Measurements from ENCODE around the gene CACNA1D.

DNA sequence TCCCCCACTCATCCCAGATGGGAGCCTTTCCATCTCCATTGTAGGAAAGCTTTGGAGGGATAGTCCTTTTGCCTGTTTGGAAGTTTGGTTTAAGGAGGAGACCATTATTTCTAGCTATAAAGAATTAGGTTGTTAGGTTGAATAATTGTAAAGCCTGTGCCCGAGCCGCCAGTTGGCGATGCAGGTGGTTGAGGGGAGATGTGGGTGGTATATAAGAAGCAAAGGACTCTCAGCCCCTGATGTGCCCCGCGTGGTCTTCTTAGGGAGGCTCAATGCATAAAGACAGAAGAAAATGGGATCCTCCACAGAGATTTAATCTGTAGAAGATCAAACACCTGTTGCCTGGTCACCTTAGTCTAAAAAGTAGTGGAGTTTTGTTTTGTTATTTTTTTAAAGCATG is 296.1 kb downstream of the CACNA1D start:
- TF ChIP-seq, protein P1, sequence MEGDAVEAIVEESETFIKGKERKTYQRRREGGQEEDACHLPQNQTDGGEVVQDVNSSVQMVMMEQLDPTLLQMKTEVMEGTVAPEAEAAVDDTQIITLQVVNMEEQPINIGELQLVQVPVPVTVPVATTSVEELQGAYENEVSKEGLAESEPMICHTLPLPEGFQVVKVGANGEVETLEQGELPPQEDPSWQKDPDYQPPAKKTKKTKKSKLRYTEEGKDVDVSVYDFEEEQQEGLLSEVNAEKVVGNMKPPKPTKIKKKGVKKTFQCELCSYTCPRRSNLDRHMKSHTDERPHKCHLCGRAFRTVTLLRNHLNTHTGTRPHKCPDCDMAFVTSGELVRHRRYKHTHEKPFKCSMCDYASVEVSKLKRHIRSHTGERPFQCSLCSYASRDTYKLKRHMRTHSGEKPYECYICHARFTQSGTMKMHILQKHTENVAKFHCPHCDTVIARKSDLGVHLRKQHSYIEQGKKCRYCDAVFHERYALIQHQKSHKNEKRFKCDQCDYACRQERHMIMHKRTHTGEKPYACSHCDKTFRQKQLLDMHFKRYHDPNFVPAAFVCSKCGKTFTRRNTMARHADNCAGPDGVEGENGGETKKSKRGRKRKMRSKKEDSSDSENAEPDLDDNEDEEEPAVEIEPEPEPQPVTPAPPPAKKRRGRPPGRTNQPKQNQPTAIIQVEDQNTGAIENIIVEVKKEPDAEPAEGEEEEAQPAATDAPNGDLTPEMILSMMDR (optimal IDR thresholded peaks at IDR 0.05 in 1 of 3, IDR thresholded peaks at IDR 0.05 in 1 of 3, conservative IDR thresholded peaks at IDR 0.05 in 1 of 3; ENCODE audit: extremely low read depth in 1 of 3, insufficient read depth in 2 of 3, low read length in 3 of 3): no peak
- TF ChIP-seq EZH2 (IDR thresholded peaks at IDR 0.05; ENCODE audit: low read length): no peak
